GM12878 (cell line): ENCODE data around the gene CDKN3. TPM values are rescaled to one million over a fixed set of nuclear protein-coding genes. Genes with fewer than 3 reads are reported as not detected.

Experiments used
- BMI1 ChIP-seq: fragments of 450-650 bp; IDR thresholded peaks from 2 replicates; pipeline ENCODE4 v1.6.1; 2016; ENCODE audit warnings: mild to moderate bottlenecking, moderate library complexity, borderline replicate concordance
- CHD1 ChIP-seq: IDR thresholded peaks from 2 replicates; pipeline ENCODE4 v1.6.1; 2012; ENCODE audit warnings: low read depth, low read length, improper control_type of control experiment
- CTCF ChIP-seq, 3 experiments: IDR thresholded peaks in 2 of 3; conservative IDR thresholded peaks in 1 of 3; 2 replicates each; pipeline ENCODE4 v1.5.1; 2011; ENCODE audit warnings: low read depth in 3 of 3, low read length in 3 of 3, mild to moderate bottlenecking in 3 of 3, control low read depth in 2 of 3, moderate library complexity in 2 of 3, inconsistent platforms in 1 of 3, mixed read lengths in 1 of 3; ENCODE audit not compliant: control insufficient read depth in 2 of 3, insufficient read depth in 1 of 3; ENCODE audit errors: extremely low read depth in 1 of 3
- CUX1 ChIP-seq: IDR thresholded peaks from 2 replicates; pipeline ENCODE4 v1.6.1; 2012; ENCODE audit warnings: improper control_type of control experiment, low read depth, low read length; ENCODE audit not compliant: insufficient replicate concordance
- FOXK2 ChIP-seq: fragments of 450-650 bp; IDR thresholded peaks from 2 replicates; pipeline ENCODE4 v1.6.1; 2017; ENCODE audit warnings: mild to moderate bottlenecking, moderate library complexity
- MEF2A ChIP-seq: IDR thresholded peaks from 2 replicates; pipeline ENCODE4 v1.6.1; 2011; ENCODE audit warnings: low read depth, mild to moderate bottlenecking, low read length, moderate library complexity; ENCODE audit not compliant: insufficient read depth
- NRF1 ChIP-seq: conservative IDR thresholded peaks from 2 replicates; pipeline ENCODE4 v1.6.1; 2011; ENCODE audit warnings: mild to moderate bottlenecking, low read depth, low read length, improper control_type of control experiment
- PML ChIP-seq: IDR thresholded peaks from 2 replicates; pipeline ENCODE4 v1.6.1; 2012; ENCODE audit warnings: low read length, inconsistent platforms
- RELA ChIP-seq: fragments of 450-650 bp; IDR thresholded peaks from 2 replicates; pipeline ENCODE4 v1.8.0; 2014; ENCODE audit warnings: borderline replicate concordance; ENCODE audit not compliant: partially characterized antibody
- REST ChIP-seq: IDR thresholded peaks from 2 replicates; pipeline ENCODE4 v1.6.1; 2012; ENCODE audit warnings: mild to moderate bottlenecking, low read depth, low read length
- SIX5 ChIP-seq: IDR thresholded peaks from 2 replicates; pipeline ENCODE4 v1.6.1; 2011; ENCODE audit warnings: mild to moderate bottlenecking, low read depth, low read length, moderate library complexity; ENCODE audit not compliant: severe bottlenecking
- SMARCA5 ChIP-seq: fragments of 450-650 bp; IDR thresholded peaks from 2 replicates; pipeline ENCODE4 v1.6.1; 2017; ENCODE audit warnings: mild to moderate bottlenecking
- TBL1XR1 ChIP-seq: IDR thresholded peaks from 2 replicates; pipeline ENCODE4 v1.6.1; 2012; ENCODE audit warnings: low read depth, low read length, improper control_type of control experiment
- polyA plus RNA-seq, 11 experiments: library from polyadenylated mRNA; depleted of rRNA in 4 of 11; unstranded in 6 of 11; stranded (reverse) in 5 of 11; fragments of >200 nt; fragmentation: Nextera tagmentation in 4 of 11; fragmentation: Illumina TruSeq in 1 of 11; extraction: Ambion mirVana in 4 of 11; extraction: Trizol in 1 of 11; gene quantifications; 1 replicate in 1 of 11; 2 replicates in 10 of 11; pipeline versions ENCODE4 v1.2.1 to v1.2.3, GENCODE V29; 2011 to 2016; ENCODE audit warnings: inconsistent platforms in 2 of 11, missing spikeins in 2 of 11, low read depth in 1 of 11
- total RNA-seq, 4 experiments: library from RNA; depleted of rRNA in 3 of 4; stranded (reverse); fragments of >200 nt in 3 of 4; fragmentation: Illumina TruSeq in 1 of 4; extraction: Trizol in 1 of 4; gene quantifications; 2 replicates each; pipeline versions ENCODE4 v1.2.1 to v1.2.3, GENCODE V29; 2013 to 2021
- TF ChIP-seq, protein P1 (sequence below): fragments of 450-650 bp; formaldehyde crosslinking; IDR thresholded peaks from 2 replicates; pipeline ENCODE4 v1.5.0; 2022; ENCODE audit warnings: mild to moderate bottlenecking, missing genetic modification characterization

Gene CDKN3
- total and polyA plus RNA-seq, 10 of the 15 experiments (the other 5 are each of a cell fraction or from before 2014, with no cell fraction given) = 54.9 to 197 (median 111) TPM

DNA sequence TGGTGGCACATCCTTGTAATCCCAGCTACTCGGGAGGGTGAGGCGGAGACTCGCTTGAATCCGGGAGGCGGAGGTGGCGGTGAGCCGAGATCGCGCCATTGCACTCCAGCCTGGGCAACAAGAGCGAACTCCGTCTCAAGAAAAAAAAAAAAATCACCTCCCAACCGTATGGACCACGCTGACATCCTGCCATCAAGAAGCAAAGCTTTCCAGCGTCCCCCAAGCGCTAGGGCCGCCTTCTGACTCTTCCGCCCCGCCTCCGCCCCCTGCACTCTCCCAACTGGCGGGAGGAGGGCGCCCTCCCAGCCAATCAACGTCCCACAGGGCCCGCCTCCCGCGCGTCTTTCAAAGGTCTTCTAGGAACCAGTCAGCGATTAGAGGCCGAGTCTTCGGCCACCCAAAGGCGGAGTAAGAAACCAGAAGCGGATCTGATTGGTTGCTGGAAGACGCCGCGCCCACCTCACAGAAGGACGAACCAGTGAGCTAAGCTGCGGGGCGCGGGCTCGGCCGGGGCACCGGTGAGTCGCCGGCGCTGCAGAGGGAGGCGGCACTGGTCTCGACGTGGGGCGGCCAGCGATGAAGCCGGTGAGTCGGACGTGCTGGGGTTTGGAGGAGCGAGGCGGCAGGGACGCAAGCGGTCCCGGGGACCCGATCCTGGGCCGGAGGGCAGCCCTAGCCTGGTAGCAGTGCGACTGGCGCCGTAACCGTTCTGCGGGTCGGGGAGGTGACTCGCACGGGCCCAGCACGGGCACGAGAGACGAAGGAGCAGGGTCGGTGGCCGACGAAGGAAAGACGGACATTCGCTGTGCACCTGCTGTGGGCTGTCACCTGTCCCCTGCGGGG, at the start of gene CDKN3 (continued):
- TF ChIP-seq SMARCA5 (0 out of 2 replicates have a peak, but pooled peaks have one; percentile 58), RELA (no peak), PML (no peak), CUX1 (no peak), BMI1 (no peak), SIX5 (no peak), NRF1 (no peak), REST (no peak), TBL1XR1 (no peak), CTCF (IDR thresholded peaks at IDR 0.05 in 2 of 3, conservative IDR thresholded peaks at IDR 0.05 in 1 of 3; ENCODE audit: control insufficient read depth in 2 of 3, extremely low read depth in 1 of 3, insufficient read depth in 1 of 3, low read depth in 3 of 3, low read length in 3 of 3) (peak in 2 of 3 experiments; percentile 39 to 50; a peak in 3 of 6 replicates), CHD1 (no peak), FOXK2 (no peak), MEF2A (no peak)
- TF ChIP-seq, protein P1, sequence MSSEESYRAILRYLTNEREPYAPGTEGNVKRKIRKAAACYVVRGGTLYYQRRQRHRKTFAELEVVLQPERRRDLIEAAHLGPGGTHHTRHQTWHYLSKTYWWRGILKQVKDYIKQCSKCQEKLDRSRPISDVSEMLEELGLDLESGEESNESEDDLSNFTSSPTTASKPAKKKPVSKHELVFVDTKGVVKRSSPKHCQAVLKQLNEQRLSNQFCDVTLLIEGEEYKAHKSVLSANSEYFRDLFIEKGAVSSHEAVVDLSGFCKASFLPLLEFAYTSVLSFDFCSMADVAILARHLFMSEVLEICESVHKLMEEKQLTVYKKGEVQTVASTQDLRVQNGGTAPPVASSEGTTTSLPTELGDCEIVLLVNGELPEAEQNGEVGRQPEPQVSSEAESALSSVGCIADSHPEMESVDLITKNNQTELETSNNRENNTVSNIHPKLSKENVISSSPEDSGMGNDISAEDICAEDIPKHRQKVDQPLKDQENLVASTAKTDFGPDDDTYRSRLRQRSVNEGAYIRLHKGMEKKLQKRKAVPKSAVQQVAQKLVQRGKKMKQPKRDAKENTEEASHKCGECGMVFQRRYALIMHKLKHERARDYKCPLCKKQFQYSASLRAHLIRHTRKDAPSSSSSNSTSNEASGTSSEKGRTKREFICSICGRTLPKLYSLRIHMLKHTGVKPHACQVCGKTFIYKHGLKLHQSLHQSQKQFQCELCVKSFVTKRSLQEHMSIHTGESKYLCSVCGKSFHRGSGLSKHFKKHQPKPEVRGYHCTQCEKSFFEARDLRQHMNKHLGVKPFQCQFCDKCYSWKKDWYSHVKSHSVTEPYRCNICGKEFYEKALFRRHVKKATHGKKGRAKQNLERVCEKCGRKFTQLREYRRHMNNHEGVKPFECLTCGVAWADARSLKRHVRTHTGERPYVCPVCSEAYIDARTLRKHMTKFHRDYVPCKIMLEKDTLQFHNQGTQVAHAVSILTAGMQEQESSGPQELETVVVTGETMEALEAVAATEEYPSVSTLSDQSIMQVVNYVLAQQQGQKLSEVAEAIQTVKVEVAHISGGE (CRISPR knock-in tag) = no peak
